HG03521 (cell line): ENCODE data around the gene FXYD4.

Experiments used
- ATAC-seq: cut with Tn5 transposase; IDR thresholded peaks from one replicate; pipeline ENCODE4 v1.9.1; 2021; ENCODE audit warnings: mild to moderate bottlenecking, moderate library complexity; ENCODE audit not compliant: unreplicated experiment

Gene FXYD4

DNA sequence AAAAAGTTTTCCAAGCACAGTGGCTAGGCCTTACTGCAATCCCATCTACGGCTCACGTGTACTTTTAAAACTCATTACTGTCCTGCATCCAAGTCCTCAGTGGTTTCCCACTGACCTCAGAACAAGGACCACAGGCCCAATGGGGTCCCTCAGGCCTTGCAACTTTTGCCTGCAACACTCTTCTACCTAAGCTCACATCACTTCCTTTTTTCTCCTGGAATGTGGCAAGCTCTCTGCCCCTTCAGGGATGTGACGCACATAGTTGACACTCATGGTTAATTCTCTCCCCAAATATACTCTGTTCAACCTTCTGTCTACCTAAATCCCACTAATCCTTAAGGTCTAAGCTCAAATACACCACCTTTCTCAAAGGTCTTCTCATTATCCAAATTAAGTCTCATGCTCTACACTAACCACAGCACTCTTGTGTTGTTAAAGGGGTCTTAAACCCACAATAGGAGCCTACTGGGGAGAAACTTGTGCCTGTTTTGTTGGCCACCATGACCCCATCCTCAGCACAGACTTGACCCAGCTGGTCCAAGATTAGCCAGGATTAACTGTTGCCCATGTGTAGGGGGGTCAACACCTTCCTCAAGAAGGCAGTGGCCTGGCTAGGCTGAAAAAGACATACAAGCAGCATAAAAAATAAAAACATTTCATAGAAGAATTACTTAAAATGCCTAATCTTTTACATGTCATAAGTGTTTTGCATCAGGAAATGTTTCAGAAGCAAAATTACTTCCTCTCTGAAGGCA, 22.3 kb downstream of the FXYD4 start:
- no peak for ATAC-seq

DNA sequence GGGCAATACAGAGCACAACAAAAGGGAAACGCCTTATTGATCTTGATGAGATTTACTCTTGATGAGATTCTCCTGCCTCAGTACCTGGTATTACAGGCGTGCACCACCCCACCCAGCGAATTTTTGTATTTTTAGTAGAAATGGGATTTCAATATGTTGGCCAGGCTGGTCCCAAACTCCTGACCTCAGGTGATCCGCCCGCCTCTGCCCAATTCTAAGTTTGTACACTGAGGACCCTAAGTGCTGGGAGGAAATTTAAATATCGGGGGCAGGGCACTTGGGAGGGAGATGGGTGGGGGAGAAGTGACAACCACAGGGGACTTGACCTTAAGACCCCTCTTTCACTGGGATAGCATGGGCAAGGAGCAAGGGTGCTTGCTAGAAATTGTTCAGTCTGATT, 23.4 kb downstream of the FXYD4 start:
- no peak for ATAC-seq

DNA sequence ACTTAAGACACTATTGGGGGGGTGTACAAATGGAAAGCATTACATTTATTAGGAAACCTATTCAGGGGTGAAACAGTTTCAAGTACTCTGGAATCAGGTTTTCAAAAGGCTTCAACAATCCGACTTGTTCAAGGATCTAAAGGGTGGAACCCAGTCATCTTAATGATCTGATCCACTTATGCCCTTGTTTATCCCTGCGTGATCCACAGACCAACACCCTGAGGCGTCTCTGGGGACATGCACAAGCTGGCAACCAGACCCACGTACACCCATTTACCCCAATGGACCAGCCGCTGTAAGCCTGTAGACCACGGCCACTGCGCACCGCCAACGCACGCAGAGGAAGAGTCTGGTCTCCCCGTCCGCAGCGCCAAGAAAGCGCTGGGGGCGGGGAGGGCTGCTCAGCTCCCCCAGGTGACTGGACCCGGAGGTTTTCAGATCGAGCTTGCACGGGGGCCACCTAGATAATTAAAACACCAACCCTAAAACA, 24.2 kb downstream of the FXYD4 start:
- ATAC-seq: no peak

DNA sequence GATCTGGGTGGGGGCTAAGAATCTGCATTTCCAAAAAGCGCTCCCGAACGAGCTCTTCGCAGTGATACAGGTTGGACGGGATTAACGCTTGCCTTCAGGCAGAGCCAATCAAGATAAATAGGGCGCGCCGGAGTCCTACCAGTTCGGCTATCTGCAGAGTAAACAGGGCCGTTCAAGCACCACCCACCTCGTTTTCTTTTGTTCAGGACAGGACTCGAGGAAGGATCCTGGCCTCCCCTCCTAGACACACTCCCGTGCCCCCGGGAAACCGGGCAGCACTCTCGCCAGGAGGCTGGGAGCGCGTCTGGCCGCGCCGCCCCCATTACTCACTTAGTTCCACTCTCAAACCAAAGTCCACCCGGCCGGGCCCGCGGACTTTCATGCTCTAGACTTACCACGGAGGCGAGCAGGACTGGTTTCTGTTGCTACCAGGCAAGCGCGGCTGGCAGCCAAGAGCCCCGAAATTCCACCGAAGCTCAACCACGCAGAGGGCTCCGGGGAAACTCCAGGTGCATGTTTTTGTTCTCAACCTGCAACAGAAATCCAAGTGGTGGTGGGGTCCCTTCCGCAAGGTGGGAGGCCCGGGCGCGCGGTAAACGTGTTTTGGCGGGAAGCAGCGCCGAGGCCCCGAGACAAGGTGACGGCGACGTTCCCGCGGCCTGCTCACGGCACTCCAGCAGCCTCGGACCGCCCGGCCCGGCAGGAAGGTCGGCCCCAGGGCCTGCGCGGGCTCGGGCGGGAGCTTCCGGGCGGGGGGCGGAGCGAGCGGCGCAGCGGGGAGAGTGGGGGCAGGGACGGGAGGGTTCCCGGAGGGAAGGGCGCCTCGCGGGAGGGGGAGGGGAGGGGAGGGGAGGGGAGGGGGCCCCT, 24.9 kb downstream of the FXYD4 start:
- ATAC-seq: peak; percentile 48

DNA sequence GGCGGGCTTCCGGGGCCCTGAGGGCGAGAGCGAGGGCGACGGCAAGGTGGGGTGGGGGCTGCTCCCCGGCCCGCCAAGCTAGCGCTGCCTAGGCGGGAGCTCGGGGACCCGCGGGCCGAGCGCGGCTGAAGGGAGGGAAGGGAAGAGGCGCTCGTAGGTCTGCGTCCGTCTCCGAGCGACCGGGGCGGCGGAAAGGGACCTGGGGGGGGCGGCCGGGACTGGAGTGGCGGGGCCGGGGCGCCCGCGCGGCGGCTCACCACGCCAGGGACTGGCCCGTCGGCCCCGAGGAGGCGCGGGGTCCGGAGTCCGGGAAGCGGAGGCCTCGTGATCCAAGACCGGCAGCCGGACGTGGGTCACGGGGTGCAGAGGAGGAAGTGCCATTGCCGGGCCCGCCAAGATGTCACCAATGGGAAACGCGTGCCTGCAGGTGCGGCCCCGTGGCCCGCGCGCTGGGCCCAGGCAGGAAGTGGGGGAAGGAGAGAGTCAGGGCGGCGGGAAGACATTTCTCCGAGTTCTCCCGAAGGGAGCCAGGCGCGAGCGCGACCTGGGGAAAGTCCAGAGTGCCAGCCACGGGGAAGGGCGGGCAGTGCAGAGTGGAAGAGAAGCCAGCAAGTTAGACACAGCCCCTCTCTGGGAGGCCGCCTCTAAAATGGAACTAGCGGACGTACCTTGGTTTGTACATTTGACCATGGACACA, 25.6 kb downstream of the FXYD4 start:
- peak; percentile 85 for ATAC-seq

DNA sequence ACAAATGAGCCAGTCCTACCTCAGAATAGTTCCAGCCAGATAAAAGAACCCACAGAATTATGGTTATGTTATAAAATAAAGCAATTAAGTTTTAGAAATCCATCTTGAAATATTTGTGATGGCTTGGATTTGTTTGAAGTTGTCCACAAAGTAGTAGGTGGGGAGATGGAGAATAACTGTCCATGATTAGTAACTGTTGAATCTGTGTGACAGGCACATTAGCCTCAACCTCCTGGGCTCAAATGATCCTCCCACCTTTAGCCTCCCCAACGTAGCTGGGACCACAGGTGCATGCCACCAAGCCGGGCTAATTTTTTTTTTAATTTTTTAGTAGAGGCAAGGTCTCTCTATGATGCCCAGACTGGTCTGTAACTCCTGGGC, 27.5 kb downstream of the FXYD4 start:
- no peak for ATAC-seq

DNA sequence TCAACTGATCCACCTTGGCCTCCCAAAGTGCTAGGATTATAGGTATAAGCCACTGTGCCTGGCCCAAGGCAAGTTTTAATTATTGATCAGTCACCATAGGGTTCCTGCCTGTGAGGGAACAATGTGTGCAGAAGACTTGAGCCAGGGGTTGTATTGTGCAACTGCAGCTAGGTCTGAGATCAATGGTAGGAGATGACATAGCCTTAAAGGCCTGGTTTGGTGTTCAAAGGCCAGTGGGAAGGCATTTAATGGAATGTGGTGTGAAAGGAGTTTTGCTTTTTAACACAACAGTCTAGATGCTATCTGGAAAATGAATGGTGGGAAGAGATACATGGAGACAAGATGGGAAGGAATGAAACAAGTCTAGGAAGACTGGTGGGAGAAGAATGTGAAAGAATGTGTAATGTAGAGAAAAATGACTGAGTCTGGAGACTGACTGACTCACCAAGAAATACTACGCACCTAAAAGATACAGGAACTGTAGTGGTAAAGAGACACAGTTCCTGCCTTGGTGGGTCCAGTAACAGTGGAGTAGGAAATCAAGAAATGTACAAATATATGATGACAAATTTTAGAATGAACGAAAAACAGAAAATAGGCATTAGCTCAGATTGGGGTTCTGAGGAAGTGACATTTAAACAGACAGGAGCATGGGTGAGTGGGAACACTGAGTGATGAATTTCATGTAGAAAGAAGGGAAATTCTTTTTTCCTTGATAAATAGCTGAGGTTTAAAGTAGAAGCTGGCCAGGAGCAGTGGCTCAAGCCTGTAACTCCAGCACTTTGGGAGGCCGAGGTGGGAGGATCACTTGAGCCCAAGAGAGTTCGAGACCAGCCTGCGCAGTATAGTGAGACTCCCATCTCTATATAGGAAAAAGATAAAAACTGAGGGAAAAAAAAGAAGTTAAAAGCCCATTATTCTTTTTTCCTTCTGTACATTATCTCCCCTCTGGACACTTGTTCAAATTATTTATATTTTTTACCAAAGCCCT, 28.2 kb downstream of the FXYD4 start:
- ATAC-seq: no peak

DNA sequence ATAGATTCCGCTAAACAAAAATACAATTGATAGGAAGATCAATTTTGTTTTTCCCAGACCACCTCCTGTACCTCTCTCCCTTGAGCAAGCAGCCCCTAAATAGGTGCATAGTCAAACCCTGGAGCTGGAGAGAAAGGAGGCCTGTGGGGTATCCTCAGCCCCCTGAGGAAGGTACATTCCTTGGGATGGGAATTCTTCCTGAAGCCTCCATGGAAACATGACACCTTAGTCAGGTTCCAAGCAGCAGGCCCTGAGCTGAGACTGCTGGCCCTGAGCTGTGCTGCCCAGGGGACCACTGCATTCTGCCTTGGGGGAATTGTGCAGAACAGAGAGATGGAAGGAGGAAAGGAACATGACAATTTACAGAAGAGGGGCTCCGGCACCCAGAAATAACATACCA, 30.2 kb downstream of the FXYD4 start:
- no peak for ATAC-seq

DNA sequence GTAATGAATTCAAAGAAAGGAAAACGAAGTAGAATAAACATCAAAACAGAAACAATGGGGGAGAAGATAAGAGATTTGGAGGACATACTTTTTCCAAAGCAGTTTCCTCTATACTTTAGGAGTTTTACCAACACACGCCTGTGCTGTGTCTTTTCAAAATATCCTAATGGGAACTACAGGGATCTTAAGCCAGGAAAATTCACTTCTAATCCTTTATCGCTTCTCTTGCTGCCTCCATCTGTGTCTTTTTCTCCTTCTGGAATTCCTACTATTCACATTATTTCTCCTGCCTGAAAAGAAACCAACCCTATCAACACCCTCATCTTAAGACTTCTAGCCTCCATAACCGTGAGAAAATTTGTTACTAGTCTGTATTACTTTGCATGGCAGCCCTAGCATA, 30.7 kb downstream of the FXYD4 start:
- no peak for ATAC-seq

DNA sequence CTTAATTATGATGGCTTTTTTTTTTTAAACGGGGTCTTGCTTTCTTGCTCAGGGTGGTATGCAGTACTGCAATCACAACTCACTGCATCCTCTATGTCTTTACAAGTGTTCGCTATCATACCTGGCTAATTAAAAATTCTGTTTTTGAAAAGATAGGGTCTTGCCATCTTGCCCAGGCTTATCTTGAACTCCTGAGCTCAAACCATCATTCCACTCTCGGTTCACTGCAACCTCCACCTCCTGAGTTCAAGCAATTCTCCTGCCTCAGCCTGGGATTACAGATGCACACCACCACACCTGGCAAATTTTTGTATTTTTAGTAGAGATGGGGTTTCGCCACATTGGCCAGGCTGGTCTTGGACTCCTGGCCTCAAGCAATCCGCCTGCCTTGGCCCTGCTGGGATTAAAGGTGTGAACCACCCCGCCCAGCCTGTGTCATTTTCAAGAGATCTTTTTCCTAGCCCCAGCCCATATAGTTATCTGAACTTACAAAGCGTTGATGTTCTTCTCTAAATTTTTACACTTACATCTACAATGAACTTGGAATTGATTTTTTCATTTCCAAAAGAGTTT, 31.5 kb downstream of the FXYD4 start:
- ATAC-seq: no peak

DNA sequence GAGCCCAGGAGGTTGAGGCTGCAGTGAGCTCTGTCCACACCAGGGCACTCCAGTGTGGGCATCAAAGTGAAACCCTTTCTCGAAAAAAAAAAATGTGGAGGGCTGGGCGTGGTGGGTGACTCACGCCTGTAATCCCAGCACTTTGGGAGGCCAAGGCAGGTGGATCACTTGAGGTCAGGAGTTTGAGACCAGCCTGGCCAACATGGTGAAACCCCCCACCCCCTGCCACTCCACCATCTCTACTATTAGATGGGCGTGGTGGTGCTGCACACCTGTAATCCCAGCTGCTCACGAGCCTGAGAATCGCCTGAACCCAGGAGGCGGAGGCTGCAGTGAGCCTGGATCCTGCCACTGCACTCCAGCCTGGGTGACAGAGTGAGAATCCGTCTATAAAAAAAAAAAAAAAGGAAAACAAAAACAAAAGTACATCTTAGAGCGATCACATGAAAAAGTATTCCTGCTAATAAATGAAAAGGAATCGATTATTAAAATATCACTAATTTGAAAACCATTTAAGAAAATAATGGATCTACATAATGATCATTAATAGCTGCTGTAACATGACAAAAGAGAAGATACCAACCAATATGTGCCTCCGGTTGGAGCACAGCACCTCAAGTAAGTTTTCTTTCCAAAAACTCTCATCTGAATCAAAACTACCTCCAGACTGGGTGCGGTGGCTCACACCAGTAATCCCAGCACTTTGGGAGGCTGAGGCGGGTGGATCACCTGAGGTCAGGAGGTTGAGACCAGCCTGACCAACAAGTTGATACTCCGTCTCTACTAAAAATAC, 32.7 kb downstream of the FXYD4 start:
- no peak for ATAC-seq

DNA sequence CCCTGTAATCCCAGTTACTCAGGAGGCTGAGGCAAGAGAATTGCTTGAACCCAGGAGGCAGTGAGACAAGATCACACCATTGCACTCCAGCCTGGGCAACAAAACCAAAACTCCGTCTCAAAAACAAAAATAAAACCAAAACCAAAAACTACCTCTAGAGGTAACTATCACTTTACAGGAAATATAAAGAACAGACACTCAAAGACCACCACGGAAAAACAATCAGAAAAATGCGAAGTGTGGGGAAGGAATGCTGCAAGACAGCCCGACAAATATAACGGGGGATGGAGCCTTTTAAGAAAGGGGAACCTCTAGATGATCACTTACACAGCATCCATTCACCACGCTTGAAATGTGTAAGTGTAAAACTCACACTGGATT, 33.3 kb downstream of the FXYD4 start:
- ATAC-seq: no peak

DNA sequence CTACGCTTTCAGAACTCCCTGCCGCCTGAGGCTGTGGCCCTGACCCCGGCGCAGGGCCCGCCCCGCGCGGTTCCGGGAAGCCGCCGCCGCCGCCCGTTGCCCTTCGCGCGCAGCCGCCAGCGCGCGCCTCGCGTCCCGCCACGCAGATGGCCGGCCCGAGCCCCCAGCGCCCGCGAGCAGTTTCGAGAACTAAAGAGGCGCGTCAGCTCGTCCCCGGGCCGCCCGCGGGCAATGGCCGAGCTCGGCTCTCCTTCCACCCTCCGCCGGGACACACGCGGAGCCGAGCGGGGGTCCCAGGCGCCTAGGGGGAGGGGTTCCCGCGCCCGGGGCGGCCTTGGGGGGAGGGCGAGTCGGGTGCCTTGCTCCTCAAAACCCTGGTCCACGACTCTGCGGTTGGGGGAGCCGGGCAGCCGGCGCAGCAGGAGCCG, 35.7 kb downstream of the FXYD4 start:
- peak; percentile 8 for ATAC-seq

DNA sequence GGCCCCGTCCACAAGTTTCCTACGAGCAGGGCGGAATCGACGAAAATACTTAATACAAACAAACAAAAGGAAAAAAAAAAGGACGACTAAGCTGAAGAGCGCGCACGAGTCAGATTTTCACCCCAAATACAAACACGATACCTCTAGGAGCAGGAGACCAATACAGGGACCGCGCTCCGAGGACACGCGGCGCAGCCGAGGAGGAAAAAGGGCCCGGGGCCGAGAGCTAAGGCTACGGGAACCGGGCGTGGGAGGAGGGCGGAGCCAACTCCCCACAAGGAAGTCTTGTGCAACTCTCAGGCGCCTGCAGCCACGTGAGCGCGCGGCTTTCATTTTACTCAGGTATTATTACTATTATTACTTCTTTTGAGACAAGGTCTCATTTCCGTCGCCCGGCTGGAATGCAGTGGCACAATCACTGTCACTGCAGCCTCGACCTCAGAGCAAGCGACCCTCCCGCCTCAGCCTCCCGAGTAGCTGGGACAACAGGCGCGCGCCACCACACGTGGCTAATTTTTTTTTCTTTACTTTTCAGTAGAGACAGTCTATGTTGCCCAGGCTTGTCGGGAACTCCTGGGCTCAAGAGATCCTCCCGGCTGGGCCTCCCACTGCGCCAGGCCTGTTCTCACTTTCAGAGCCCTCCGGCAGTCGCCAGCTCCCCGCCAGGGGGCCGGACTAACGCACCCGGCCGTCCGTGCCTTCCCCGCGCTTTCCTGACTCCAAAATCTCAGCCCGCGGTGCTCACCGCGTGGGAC, 36.3 kb downstream of the FXYD4 start:
- ATAC-seq: peak; percentile 33

DNA sequence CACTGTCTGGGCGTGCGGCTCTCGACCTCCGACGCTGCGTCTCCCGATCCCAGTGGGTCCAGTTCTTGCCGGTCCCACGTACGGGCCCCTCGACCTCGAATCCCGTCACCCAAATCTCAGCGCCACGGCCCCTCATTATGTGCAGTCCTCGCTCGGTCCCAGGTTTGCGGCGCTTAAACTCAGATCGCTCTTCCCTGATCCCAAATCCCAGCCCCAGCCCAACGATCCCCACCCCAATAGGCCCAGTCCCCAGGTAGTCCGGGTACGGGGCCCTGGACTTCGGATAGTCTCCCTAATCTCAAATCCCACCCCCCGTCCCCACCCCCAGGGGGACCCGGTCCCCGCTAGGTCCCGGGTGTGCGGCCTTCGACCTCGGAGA, 36.9 kb downstream of the FXYD4 start:
- ATAC-seq: no peak

DNA sequence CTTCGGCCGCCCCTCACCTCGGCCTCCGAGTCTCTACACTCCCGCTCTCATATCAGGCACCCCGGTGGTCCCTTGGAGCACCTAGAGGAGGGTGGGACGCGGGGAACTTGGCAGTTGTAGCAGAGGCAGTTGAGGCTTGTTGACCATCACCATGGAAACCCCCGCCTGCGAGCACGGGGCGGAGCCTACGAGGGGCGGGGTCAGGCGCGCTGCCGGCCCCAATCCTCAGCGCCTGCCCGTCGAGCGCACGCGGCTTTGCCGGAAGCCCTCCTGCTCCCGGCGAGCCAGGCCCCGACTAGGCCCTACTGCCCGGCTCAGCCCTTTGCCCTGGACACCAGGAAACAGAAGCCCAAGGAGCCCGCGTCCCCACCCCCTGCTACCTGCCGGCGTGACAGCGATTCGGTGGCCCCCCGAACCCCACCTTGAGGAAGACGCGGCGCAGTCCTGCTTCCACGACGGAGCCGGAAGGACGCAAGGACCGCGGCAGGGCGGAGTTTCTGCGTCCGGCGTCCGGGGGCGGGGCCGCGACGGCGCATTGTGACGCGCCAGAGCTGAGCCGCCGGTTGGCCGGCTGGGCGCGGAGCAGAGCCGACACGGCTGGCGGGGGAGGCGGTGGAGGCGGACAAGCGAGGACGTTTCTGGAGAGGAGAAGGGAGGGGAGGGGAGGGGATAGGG, 37.4 kb downstream of the FXYD4 start, which contains the start of gene HNRNPF:
TSS of gene HNRNPF (minus strand) at position 477 of the 675 bp plus-strand sequence. CDS start 21,302 bp downstream, outside the sequence.
- ATAC-seq: peak; percentile 60

DNA sequence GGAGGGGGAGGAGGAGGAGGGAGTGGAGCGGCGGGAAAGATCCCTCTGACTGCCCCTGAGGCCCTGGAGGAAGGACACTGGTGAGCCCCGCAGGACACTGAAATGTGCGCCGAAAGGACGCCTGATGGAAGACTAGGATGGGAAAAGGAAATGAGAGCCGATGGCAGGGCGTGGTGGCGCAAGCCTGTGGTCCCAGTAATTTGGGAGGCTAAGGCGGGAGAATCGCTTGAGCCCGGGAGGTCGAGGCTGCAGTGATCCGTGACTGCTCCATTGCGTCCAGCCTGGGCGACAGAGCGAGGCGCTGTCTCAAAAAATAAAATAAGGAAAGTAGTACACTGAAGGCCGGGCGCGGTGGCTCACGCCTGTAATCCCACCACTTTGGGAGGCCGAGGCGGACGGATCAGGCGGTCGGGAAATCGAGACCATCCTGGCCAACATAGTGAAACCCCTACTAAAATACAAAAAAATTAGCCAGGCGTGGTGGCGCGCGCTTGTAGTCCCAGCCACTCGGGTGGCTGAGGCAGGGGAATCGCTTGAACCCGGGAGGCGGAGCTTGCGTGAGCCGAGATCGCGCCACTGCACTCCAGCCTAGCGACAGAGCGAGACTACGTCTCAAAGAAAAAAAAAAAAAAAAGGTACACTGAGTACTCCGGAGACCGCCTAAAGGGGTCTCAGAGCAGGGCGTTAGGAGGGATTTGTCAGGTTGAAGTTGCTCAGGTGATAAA, 38.1 kb downstream of the FXYD4 start:
- ATAC-seq: no peak
